Stromal cell of bone marrow (primary cell): ENCODE data around the gene BORCS8.
"Not testable (repeated sequence)": the region's sequence is repeated elsewhere in the genome, so short reads cannot be mapped to it uniquely, and the experiment has no call there.

Experiments
- DNase-seq: peaks from one replicate; pipeline ENCODE4 v3.0.0-alpha.2; 2012; ENCODE audit warnings: low read depth

Gene BORCS8

GRCh38 chr19:19179548-19180441 lies 12.2 kb downstream of the BORCS8 start:
- no peak for DNase-seq

- DNase-seq, result no peak
Observed at GRCh38 chr19:19176950-19177349, 15.0 kb downstream of the BORCS8 start.

- not testable (repeated sequence) for DNase-seq
Observed at GRCh38 chr19:19173243-19173642, 18.7 kb downstream of the BORCS8 start.

GRCh38 chr19:19171821-19172532 lies 20.0 kb downstream of the BORCS8 start:
- peak; percentile 17 for DNase-seq

DNA sequence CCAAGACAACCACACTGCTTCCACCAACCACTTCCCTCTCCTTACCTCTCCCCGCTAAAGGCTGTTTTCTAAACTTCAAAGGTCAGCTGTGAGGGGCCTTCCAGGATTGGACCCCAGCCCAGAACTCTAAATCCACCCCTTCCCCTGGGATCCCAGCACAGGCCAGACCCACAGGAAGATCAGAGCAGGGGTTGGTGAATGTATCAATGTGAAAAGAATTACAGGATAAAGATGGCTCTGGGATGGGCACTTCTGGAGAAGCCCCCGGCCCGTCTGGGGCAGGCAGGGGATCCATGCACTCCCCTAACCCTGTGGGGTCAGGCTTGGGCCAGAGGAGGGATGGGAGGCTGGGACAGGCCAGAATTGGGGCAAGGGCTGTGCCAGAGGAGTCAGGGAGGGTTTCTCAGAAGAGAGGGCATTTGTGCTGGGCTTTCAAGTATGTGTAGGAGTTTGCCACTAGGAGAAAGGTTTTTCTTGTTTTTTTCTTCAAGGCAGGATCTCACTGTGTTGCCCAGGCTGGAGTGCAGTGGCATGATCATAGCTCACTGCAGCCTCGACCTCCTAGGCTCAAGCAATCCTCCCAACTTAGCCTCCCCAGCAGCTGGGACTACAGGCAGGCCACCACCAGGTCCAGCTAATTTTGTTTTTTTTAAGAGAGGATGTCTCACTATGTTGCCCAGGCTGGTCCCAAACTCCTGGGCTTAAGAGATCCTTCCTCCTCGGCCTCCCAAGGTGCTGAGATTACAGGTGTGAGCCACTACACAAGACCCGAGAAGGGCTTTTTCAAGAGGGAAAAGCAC lies 20.9 kb downstream of the BORCS8 start:
- no peak for DNase-seq

DNA sequence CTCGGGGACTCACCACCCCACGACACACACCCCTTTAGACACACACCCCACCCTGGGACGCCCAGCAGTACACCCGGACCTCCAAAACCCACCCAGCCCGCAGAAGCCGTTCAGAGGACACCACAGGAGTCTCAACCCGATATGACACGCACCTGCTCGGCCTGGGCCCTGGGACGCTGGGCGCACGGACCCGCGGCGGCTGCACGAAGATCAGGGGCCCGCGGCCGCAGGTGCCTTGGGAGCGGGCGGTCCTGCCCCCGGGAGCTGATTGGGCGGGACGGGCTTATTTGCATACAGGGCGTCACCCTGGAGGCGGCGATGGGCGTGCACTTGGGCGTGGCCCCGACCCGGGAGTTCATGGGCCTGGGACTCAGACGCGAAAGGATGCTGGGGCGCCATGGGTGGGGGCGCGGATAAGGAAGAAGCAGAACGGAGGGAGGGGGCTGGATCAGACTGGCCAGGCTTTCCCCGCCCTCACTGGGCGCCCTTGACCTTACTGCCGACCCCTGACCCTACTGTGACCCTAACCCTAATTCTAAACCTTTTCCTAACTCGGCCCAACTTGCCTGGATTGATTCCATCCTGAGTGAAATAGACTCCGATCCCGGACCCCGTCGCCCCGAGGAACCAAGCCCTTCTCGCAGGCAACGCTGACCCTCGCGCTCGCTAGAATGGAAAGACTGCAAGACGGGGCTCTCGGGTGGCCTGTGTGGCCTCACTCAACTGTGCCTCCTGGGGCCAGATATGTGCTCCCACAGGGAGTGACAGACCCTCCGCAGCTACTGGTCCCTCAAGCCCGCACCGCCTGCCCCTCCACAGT lies 21.7 kb downstream of the BORCS8 start, which contains the start of gene MEF2B:
Gene MEF2B, minus strand, starts transcription at position 211 of the 820 bp plus-strand sequence. CDS start 19,528 bp downstream, outside the sequence.
- DNase-seq, result no peak

- no peak for DNase-seq
Observed at GRCh38 chr19:19169236-19170052, 22.5 kb downstream of the BORCS8 start.

- no peak for DNase-seq
Observed at GRCh38 chr19:19167612-19168011, 24.3 kb downstream of the BORCS8 start.

- DNase-seq, result no peak
Observed at GRCh38 chr19:19165396-19165795, 26.6 kb downstream of the BORCS8 start.

DNA sequence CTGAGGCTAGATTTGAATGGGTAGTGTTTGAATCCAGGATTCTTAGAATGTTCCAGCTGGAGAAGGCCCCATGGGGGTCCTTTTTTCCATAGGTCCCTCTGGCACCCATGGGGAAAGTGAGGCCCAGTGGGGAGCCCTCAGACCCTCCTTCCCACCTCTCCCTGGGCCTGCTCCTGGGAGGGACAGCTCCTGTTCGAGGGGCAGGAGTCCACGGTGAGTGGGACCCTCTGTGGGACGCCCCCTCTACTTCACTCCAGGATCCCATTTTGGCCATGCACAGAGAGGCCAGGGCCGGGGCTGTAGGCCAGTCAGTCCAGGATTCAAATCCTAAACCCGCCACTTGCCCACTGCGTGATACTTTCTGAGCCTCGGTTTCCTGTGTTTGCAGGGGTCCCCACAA lies 29.5 kb downstream of the BORCS8 start:
- DNase-seq, result no peak

GRCh38 chr19:19160461-19161035 lies 31.4 kb downstream of the BORCS8 start:
- no peak for DNase-seq

GRCh38 chr19:19159534-19159933 lies 32.4 kb downstream of the BORCS8 start:
- no peak for DNase-seq

- no peak for DNase-seq
Observed at GRCh38 chr19:19157808-19158207, 34.1 kb downstream of the BORCS8 start.

DNA sequence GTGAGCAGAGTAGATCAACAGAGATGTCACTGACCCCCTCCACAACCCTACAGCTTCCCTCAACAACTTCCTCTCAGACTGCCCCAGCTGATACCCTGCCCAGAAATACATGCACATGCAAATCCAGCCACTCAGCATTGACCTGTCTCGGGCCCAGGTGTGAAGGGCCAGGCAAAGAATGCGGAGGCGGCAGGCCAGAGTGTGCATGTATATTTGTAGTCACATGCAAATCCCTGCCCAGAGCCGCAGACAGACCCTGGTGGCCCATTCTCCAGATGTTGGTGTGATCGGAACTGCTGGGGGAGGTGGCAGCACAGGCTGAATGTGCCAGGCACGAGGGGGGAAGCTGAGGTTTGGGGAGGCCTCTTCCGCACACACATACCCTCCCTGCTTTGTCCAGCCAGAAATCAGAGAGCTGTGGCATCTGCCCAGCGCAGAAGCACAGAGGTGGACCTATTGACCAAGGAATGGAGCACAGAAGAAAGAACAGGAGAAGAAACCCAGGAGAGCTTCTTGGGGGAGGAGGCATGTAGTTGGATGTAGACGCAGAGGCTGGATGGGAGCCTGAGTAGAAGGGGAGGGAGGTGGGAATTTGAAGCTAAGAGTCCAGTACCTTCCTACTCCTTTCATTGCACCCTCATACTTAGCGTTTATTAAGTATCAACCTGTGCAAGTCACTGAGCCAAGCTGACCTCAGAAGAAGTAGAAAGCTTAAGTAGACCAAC lies 36.3 kb downstream of the BORCS8 start:
- no peak for DNase-seq

DNA sequence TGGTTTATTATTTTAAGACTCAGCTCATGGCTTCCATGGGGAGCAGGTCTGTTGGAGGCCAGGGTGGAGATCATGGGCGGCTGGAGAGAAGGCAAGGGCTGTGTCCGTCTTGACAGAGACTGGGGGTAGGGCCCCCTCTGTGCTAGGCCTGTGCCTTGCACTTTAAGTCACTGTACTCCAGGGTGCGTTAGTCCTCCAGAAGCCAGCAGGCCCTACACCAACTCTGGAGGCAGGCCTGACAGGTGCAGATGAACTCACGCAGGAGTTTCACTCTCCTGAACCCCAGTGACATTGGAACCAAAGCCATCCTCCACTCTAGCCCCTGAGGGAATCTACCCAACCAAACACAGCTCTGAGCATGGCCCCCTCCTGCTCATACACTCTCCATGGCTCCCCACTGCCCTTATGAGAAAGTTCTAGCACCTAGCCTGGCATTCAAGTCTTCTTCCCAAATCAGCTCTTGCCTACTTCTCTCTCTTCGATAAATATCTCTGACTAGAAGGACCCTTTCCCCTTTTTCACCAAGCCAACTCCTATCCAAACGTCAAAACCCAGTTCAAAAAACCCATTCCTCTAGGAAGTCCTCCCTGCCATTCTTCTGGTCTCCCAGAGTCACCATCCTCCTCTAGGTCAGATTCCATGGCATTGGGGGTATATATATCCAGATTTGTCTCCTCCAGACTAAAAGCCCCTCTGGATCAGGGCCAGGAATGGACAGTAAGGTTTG lies 37.0 kb downstream of the BORCS8 start:
- DNase-seq, result no peak

GRCh38 chr19:19152668-19153384 lies 39.1 kb downstream of the BORCS8 start:
- no peak for DNase-seq

DNA sequence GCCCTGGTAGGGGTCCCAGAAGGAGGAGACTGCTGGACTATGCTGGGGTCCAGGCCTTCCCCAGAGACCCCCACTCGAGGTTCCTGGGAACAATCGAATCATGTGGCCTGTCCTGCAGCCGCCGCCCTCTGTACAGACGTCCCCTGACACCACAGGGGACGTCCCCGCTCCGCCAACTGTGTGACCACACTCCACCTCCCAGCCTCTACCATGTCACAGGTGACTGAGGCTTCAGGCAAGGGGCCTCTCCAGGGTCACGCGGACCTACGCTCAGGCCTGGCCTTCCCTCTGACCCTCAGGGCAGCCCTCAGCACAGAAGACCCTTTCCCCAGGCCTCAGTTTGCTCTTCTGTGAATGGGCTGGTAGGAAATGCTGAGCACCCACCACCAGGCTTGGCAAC lies 40.5 kb downstream of the BORCS8 start:
- DNase-seq, result no peak

DNA sequence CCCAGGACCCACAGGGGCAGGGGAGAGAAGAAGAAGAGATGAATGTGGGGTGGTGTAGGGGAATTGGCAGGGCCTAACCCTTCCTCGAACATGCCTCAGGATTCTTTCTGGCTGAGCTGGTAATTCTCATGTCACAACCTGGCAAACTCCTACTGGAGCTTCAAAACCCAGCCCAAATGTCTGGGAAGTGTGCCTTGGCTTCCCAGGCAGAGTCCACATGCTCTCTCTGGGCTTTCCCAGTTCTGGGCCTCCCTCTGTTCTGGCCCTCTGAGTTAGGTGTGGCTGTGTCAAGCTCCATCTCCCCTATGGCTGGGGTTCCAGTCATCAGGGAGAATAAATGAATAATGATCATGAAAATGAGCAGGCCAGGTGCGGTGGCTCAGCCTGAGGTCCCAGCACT lies 42.5 kb downstream of the BORCS8 start:
- DNase-seq, result no peak
